Smooth muscle cell (in vitro differentiated cells): ENCODE measurements around the gene CLK3. TPM values are rescaled to one million over a fixed set of nuclear protein-coding genes. Genes with fewer than 3 reads are reported as not detected.

ENCODE experiments used
- DNase-seq: peaks from one replicate; lab custom pipeline; 2025; ENCODE audit not compliant: unreplicated experiment; lab: John Stamatoyannopoulos, UW
- H2AFZ ChIP-seq: fragments of 200-600 bp; sonication (generic); 2 replicates; pipeline ENCODE4 v1.6.0; 2016; ENCODE audit warnings: antibody characterized with exemption, low read depth, mild to moderate bottlenecking
- H3F3A ChIP-seq: fragments of 200-600 bp; sonication (generic); 2 replicates; pipeline ENCODE4 v1.6.0; 2017; ENCODE audit warnings: antibody characterized with exemption, low read depth
- H3K27ac ChIP-seq: fragments of 200-600 bp; sonication (generic); 2 replicates; pipeline ENCODE4 v1.5.1; 2016; ENCODE audit warnings: low read depth, mild to moderate bottlenecking
- H3K27me3 ChIP-seq: fragments of 200-600 bp; sonication (generic); 2 replicates; pipeline ENCODE4 v1.6.1; 2016; ENCODE audit warnings: low read depth, mild to moderate bottlenecking
- H3K36me3 ChIP-seq: fragments of 200-600 bp; sonication (generic); 2 replicates; pipeline ENCODE4 v1.5.1; 2016; ENCODE audit warnings: low read depth
- H3K4me1 ChIP-seq: fragments of 200-600 bp; sonication (generic); 2 replicates; pipeline ENCODE4 v1.5.1; 2016; ENCODE audit warnings: low read depth
- H3K4me2 ChIP-seq: fragments of 200-600 bp; sonication (generic); 2 replicates; pipeline ENCODE4 v1.6.0; 2016; ENCODE audit warnings: mild to moderate bottlenecking
- H3K4me3 ChIP-seq: fragments of 200-600 bp; sonication (generic); 2 replicates; pipeline ENCODE4 v1.5.1; 2016; ENCODE audit warnings: mild to moderate bottlenecking
- H3K79me2 ChIP-seq: fragments of 200-600 bp; sonication (generic); 2 replicates; pipeline ENCODE4 v1.6.0; 2016; ENCODE audit warnings: low read depth, mild to moderate bottlenecking
- H3K9ac ChIP-seq: fragments of 200-600 bp; sonication (generic); 2 replicates; pipeline ENCODE4 v1.6.0; 2016; ENCODE audit warnings: low read depth
- H3K9me3 ChIP-seq: fragments of 200-600 bp; sonication (generic); replicated peaks from 2 replicates; pipeline ENCODE4 v1.5.1; 2016; ENCODE audit warnings: low read depth
- H4K20me1 ChIP-seq: fragments of 200-600 bp; sonication (generic); 2 replicates; pipeline ENCODE4 v1.6.0; 2016; ENCODE audit warnings: low read depth
- WGBS: methylation state at CpG from one replicate; pipeline ENCODE4 v1.1.7; 2016; ENCODE audit warnings: low lambda C conversion rate; 5-methylcytosine and 5-hydroxymethylcytosine counted together
- polyA plus RNA-seq: library from polyadenylated mRNA; unstranded; fragments of >200 nt; fragmentation: Nextera tagmentation; extraction: Ambion mirVana; gene quantifications from 2 replicates; pipeline ENCODE4 v1.2.1, GENCODE V29; 2016
- total RNA-seq: library from RNA; depleted of rRNA; stranded (reverse); fragments of >200 nt; gene quantifications from 2 replicates; pipeline ENCODE4 v1.2.3, GENCODE V29; 2014
- TF ChIP-seq, protein P1 (sequence below): fragments of 200-600 bp; sonication (generic); IDR thresholded peaks from 2 replicates; pipeline ENCODE4 v1.5.1; 2017; ENCODE audit warnings: borderline replicate concordance, mild to moderate bottlenecking, antibody characterized with exemption; ENCODE audit not compliant: insufficient read depth, poor library complexity, severe bottlenecking

CLK3 gene
- total and polyA plus RNA-seq, 2 experiments from 2014 or later: 68.8 to 105 TPM

DNA sequence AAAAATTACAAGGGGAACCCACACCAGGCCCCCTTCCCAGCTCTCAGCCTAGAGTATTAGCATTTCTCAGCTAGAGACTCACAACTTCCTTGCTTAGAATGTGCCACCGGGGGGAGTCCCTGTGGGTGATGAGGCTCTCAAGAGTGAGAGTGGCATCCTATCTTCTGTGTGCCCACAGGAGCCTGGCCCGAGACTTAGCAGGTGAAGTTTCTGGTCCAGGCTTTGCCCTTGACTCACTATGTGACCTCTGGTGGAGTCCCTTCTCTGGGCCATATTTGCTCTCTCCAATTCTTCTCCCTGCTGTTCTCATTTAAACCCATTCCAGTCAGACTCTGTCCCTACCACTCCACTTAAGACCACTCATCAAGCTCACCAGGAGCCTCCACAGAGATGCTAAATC, 18.1 kb downstream of the CLK3 start:
- 91% methylated on average over 2 of the region's 2 CpGs for WGBS
- Histone ChIP-seq H3K36me3 (no peaks in the 10 kb centered on the region), H3K9me3 (no peaks in the 10 kb centered on the region)

GRCh38 chr15:74635228-74635627, 19.6 kb downstream of the CLK3 start:
- WGBS: 45% methylated on average over 5 of the region's 5 CpGs
- Histone ChIP-seq H3K27ac (no peak overlapping the region), H3K4me3 (no peak overlapping the region), H2AFZ (no peak overlapping the region), H3K27me3 (no peaks in the 10 kb centered on the region), H3F3A (peaks cover 3% of the 10 kb centered on the region), H3K9ac (no peak overlapping the region), H3K4me2 (no peak overlapping the region), H3K9me3 (no peaks in the 10 kb centered on the region), H3K79me2 (no peaks in the 10 kb centered on the region), H4K20me1 (peaks cover 80% of the 10 kb centered on the region), H3K4me1 (no peaks in the 10 kb centered on the region), H3K36me3 (no peaks in the 10 kb centered on the region)
- no peak for DNase-seq
- TF ChIP-seq, protein P1, sequence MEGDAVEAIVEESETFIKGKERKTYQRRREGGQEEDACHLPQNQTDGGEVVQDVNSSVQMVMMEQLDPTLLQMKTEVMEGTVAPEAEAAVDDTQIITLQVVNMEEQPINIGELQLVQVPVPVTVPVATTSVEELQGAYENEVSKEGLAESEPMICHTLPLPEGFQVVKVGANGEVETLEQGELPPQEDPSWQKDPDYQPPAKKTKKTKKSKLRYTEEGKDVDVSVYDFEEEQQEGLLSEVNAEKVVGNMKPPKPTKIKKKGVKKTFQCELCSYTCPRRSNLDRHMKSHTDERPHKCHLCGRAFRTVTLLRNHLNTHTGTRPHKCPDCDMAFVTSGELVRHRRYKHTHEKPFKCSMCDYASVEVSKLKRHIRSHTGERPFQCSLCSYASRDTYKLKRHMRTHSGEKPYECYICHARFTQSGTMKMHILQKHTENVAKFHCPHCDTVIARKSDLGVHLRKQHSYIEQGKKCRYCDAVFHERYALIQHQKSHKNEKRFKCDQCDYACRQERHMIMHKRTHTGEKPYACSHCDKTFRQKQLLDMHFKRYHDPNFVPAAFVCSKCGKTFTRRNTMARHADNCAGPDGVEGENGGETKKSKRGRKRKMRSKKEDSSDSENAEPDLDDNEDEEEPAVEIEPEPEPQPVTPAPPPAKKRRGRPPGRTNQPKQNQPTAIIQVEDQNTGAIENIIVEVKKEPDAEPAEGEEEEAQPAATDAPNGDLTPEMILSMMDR: peak; percentile 91

More for the DNA sequence above, 18.1 kb downstream of the CLK3 start:
- DNase-seq: no peak
- H3K4me3 ChIP-seq: no peak overlapping the region
- no peak overlapping the region for H3K4me2 ChIP-seq
- no peak overlapping the region for H2AFZ ChIP-seq
- peaks cover 4% of the 10 kb centered on the region for H3F3A ChIP-seq
- H4K20me1 ChIP-seq: peaks cover 80% of the 10 kb centered on the region
- no peaks in the 10 kb centered on the region for H3K27me3 ChIP-seq
- H3K9ac ChIP-seq: no peak overlapping the region
- no peaks in the 10 kb centered on the region for H3K4me1 ChIP-seq
- TF ChIP-seq, protein P1: no peak
- H3K79me2 ChIP-seq: no peaks in the 10 kb centered on the region
- no peak overlapping the region for H3K27ac ChIP-seq

GRCh38 chr15:74636984-74637383, 21.3 kb downstream of the CLK3 start:
- no peaks in the 10 kb centered on the region for H3F3A ChIP-seq
- TF ChIP-seq, protein P1: no peak
- H2AFZ ChIP-seq: no peak overlapping the region
- no peaks in the 10 kb centered on the region for H3K4me1 ChIP-seq
- no peak for DNase-seq
- no peak overlapping the region for H3K27ac ChIP-seq
- no peaks in the 10 kb centered on the region for H3K36me3 ChIP-seq
- 88% methylated on average over 1 of the region's 1 CpG for WGBS
- no peaks in the 10 kb centered on the region for H3K79me2 ChIP-seq
- H3K9ac ChIP-seq: no peak overlapping the region
- no peaks in the 10 kb centered on the region for H3K9me3 ChIP-seq
- H3K4me3 ChIP-seq: no peak overlapping the region
- H3K27me3 ChIP-seq: no peaks in the 10 kb centered on the region
- peaks cover 80% of the 10 kb centered on the region for H4K20me1 ChIP-seq
- H3K4me2 ChIP-seq: no peak overlapping the region

- H3F3A ChIP-seq: no peaks in the 10 kb centered on the region
- H4K20me1 ChIP-seq: peaks cover 86% of the 10 kb centered on the region
- H3K4me3 ChIP-seq: no peak overlapping the region
- H3K9me3 ChIP-seq: no peaks in the 10 kb centered on the region
- no peak overlapping the region for H2AFZ ChIP-seq
- H3K4me1 ChIP-seq: no peaks in the 10 kb centered on the region
- peaks cover 7% of the 10 kb centered on the region for H3K79me2 ChIP-seq
- H3K36me3 ChIP-seq: peaks cover 5% of the 10 kb centered on the region
- H3K4me2 ChIP-seq: no peak overlapping the region
- no peak overlapping the region for H3K9ac ChIP-seq
- DNase-seq: no peak
- no peaks in the 10 kb centered on the region for H3K27me3 ChIP-seq
- 94% methylated on average over 1 of the region's 1 CpG for WGBS
- TF ChIP-seq, protein P1: no peak
- H3K27ac ChIP-seq: peak overlapping the region; percentile 82
Observed at GRCh38 chr15:74641151-74641550, 25.5 kb downstream of the CLK3 start.
